NCI-H2171 (cell line): ENCODE measurements around the gene S100Z.
"Not testable (repeated sequence)": the region's sequence is repeated elsewhere in the genome, so short reads cannot be mapped to it uniquely, and the experiment has no call there.

Experiments used
- DNase-seq: peaks from one replicate; lab custom pipeline; 2025; lab: John Stamatoyannopoulos, UW

S100Z gene

DNA sequence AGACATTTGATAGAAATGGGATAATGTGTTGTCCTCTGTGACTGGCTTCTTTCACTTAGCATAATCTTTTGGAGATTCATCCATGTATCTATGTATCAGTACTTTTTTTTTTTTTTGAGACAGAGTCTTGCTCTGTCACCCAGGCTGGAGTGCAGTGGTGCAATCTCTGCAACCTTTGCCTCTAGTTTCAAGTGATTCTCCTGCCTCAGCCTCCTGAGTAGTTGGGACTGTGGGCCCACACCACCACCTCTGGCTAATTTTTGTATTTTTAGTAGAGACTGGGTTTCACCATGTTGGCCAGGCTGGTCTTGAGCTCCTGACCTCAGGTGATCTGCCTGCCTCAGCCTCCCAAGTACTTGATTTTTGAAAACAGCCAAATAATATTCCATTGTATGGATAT, 23.4 kb upstream of the S100Z start:
- not testable (repeated sequence) for DNase-seq

DNA sequence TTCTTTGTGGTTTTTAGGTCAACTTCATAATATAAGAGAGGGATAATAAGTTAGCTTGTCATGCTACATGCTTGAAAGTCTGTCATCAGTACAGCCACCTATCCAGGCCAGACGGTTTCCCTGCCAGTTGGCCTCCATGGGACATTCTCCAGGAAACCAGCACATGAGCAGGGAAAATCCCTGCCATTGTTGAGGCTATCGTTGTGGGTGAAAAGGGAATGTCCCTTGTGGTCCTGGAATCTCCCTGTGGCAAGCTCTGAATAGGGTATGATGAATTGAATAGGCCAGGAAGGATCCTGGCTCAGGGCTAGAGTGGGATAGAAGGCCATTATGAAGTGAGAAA, 18.7 kb upstream of the S100Z start:
- DNase-seq, result no peak

DNA sequence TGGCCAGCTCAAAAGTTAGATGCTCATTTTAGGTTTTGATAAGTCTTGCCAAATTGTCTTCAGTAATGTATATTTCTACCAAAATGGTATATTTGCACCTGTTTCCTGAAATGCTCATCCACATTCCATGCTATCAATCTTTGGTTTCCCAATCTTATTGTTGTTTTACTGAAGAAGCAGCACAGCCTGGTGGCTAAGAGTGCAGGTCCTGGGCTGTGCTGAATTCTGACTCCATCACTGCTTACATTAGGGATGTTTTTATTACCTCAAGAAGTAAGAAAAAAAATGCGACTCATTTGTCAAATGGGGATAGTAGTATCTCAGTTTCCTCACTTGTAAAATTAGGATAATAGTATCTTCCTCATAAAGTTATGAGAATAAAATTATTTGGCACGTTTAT, 13.6 kb upstream of the S100Z start:
- no peak for DNase-seq

DNA sequence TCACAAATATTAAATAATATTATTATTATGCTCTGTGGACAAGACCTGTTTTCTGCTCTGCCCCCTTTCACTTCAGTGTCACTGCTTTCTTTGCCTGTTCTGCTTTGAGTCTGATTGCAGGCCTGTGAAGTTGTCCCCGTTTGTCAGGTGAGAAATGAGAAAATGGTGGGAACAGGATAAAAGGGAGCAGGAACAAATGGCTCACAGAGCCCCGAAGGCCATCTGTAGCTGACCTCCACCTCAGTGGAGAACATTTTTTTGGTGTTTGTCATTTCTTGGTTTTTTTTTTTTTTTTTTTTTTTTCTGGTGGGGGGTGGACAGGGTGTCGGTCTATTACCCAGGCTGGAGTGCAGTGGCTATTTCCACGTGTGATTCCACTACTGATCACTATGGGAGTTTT, 13.2 kb upstream of the S100Z start:
- DNase-seq, result no peak

DNA sequence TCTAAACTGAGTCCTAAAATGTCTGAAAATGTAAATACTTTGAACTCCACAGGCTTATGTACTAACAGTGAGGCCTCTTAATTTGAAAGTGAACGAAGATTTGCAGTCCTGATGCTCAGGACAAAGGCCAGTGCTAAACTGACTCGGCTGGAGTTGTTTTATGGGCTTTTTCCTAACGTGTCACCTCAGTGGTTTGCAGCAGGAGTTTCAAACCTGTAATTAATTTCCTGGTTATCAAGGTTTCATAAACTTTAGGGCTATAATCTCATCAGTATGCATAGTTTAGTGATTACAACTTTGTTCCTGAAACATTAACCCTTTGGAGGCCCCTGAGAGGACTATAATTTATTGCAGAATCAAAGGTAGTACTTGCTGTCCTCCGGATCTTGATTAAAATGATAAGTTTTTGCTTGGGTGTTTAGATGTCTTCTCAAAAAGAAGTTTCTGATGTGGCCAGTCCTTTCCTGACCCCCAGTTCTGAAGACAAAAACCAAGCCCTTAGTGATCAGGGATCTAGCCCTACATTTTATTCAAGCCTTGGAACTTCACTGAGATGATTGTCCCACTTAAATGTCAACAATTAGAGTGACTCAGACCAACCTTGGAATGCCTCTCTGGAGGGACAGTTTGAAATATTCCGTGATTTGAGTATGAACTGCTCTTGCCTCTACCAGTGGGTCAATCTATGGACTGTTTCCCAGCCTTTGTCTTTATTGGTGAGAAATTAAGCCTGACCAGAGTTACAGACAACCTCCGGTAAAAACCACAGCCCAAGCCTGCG, 11.1 kb upstream of the S100Z start:
- no peak for DNase-seq

DNA sequence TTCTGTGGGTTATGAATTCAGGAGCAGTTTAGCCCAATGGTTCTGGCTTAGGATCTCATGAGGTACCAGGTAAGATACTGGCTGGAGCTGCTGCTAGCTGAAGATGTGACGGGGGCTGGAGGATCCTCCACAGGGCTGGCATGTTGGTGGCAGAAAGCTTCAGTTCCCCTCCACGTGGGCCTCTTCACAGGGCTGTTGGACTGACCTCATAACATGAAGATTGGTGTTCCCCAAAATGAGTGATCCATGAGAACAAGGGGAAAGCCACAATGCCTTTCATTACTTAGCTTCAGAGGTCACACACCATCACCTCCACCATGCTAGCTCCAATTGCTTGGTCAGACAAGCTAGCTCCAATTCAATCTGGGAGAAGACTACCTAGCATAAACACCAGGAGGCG, 8.5 kb upstream of the S100Z start:
- no peak for DNase-seq

DNA sequence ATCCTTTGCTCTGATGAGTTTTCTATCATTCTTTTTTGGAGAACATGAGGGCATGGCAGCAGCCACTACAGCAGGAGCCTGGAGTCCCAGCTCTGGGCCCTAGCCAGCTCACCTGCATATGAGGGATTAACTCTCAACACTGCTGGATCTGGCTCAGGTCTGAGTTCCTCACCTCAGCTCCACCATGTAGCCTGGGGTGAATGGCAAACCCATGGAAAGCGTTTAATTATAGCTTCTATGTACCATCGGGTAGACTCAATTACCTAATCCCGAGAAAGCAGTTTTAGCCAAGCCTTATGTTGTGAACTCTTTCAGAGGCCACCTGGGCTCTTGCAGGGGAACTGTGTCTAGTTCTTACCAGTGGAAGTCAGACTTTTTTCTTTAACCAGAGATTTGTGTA, 3.9 kb upstream of the S100Z start:
- no peak for DNase-seq

DNA sequence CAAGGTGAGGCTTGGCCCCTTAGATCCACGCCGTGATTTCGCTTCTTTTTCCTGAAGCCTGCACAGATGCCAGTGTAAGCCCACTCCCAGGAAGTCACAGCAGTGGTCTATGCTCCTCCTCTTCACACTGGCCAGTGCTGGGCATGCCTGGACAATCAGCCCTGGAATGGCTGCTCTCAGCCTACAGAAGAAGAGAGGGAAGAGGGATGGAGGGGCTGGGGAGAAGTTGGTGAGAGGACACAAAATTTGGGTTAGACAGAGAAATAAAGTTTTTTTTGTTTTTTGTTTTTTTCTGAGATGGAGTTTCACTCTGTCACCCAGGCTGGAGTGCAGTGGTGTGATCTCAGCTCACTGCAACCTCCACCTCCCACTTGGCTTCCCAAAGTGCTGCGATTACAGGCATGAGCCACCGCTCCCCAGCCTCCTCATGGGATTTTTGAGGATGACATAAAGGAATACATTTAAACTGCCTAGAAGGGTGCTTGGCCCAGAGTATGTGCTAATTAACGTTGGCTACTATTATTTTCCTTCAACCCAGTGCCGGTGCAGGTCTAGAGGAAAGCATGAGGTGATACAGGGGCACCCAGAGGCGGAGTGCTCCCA, 830 bp downstream of the S100Z start:
- DNase-seq, result no peak

DNA sequence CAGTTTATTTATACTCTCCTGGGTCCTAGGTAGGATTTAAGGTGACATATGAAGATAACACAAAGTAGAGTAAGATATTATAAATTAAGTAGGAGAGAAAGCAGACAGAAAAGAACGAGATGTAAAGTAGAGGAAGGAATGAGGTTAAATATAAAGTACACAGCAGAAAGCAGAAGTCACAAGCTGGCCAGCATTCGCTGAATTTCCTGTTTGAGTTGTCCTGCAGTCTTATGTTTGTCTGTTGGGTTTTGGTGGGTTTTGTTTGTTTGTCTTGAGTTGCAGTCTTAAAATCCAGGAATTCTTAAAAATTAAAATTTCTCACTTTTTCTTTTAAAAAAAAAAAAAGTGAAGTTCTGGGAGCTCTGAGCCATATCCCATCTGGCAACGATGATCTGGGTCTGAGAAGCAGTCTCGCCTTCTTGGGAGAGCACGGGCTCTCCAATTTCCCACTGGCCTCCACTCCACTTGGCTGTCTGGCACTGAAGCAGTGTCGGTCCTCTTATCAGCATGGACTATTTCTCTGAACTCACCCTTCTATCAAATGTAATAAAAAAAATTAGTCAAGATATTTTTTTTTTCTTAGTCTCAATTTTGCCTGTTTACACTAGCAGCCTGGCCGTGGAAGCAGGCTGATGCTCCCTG, 2.0 kb downstream of the S100Z start:
- DNase-seq, result no peak

DNA sequence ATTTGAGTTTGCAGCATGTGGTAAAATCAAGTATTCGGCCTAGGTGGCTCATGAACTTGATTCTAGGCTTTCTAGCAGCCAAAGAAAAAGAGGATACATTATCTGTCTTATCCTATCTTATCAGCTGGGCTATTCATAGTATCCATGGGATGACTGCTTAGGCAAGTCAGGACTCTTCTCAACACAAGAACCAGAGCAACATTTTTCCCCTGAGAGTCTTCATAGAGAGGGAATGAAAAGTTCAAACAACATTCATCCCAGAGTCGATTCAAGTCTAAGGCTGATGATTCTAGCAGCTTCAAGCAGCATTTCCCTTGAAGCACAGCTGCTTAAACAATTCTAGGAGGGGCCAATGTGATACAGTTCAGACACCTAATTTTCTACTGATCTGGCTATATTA, 3.0 kb downstream of the S100Z start:
- no peak for DNase-seq

DNA sequence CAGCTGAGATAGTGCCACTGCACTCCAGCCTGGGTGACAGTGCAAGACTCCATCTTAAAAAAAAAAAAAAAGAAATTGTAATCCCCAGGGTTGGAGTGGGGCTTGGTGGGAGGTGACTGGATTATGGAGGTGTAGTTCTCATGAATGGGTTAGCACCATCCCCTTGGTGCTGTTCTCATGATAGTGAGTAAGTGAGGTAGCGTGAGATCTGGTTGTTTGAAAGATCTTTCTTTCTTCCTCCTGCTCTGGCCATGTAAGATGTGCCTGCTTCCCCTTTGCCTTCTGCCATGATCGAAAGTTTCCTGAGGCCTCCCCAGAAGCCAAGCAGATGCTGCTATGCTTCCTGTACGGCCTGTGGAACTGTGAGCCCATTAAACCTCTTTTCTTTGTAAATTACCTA, 3.9 kb downstream of the S100Z start:
- DNase-seq, result not testable (repeated sequence)

DNA sequence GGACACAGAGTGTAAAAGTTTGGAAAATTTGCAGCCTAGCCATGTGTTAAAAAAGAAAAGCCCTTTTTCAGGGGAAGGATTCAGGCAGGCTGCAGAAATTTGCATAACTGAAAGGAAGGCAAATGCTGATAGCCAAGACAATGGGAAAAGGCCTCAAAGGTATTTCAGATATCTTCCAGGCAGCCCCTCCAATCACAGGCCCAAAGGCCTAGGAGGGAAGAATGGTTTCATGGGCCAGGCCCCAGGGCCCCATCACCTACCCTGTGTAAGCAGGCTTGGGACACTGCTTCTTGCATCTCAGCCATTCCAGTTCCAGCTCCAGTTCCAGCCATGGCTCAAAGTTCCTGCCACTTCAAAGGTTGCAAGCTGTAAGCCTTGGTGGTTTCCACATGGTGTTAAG, 4.8 kb downstream of the S100Z start:
- DNase-seq, result no peak

DNA sequence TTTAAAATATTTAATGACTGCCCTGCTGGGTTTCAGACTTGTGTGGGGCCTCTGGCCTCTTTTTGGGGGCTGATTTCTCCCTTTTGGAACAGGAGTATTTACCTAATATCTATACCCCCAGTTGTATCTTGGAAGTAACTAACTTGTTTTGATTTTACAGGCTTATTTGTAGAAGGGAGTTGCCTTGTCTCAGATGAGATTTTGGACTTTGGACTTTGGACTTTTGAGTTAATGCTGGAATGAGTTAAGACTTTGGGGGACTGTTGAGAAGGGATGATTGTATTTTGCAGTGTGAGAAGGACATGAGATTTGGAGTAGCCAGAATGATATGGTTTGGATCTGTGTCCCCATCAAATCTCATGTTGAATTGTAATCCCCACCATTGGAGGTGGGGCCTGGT, 5.7 kb downstream of the S100Z start:
- DNase-seq, result not testable (repeated sequence)

DNA sequence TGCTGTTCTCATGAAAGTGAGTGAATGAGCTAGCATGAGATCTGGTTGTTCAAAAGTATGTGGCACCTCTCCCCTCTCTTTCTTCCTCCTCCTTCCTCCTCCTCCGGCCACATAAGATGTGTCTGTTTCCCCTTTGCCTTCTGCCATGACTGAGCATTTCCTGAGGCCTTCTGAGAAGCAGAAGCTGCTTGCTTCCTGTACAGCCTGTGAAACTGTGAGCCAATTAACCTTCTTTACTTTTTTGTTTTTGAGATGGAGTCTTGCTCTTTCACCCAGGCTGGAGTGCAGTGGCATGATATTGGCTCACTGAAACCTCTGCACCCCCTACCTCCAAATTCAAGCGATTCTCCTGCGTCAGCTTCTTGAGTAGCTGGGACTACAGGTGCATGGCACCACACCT, 6.1 kb downstream of the S100Z start:
- no peak for DNase-seq

DNA sequence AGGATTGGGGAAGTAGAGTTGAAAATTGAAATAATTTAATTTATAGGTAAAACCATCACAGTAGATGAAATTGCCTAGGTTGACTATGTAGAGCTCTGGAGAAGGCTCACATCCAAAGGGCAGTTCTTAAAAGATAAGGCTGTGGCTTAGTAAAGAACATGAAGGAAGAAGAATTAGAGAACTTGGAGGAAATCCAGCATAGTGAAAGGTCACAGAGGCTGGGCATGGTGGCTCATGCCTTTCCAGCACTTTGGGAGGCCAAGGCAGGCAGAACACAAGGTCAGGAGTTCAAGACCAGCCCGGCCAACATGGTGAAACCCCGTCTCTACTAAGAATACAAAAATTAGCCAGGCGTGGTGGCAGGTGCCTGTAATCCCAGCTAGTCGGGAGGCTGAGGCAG, 7.0 kb downstream of the S100Z start:
- not testable (repeated sequence) for DNase-seq

DNA sequence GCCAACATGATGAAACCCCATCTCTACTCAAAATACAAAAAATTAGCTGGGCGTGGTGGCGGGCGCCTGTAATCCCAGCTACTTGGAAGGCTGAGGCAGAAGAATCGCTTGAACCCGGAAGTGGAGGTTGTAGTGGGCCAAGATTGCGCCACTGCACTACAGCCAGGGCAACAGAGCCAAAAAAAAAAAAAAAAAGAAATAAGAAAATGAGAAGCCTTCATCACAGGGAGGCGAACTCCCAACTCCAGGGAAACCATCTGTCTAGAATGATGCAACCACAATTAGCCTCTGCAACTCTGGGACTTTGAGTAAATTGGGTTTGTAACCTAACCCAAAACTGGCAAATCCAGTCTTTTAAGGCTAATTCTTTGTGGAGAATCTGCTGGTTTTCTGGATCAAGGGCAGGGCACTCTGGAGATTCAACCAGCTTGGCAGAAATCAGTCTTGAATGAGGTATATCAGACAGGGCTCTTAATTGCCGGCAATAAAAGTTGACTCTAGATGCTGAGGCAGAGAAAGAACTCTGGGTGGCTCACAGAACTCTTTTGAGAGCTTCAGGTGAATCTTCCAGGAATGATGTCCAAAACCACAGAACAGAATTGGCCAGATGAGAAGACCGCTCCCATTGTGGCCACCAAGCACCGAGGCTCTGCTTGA, 9.9 kb downstream of the S100Z start:
- DNase-seq, result no peak

DNA sequence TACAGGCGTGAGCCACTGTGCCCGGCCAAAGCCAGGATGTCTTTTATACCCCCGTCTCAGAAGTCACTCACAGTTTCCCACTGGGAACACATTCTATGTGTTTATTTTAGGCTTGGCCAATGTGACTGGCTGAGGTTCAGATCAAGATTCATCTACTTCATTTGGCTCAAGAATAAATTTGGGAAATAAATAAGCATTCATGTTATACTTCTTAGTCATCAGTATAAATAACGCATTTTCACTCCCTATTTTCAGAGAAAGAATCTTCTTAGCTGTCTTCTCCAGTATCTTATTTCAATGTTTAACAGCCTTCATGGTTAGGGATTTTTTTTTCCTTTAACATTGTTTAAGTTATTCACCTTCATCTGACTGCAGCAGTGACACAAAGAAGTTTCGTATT, 11.8 kb downstream of the S100Z start:
- DNase-seq, result no peak

DNA sequence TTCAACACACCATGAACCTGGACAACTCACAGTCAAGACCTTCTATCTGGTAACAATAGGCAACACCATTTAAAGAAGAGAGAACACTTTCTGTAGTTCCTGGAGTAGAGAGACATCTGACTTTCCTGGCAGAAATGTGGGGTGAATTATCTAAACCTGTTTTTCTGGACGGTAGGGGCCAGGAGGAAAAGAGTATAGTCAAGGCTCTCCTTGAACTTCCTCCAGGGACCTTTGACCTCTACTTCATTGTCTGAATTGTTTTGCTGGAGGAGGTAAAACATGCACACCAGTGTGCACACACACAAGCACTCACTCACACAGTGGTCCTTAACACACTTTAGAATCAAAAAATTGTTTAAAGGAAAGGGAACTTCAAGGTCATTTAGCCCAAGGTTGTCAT, 13.2 kb downstream of the S100Z start:
- no peak for DNase-seq

DNA sequence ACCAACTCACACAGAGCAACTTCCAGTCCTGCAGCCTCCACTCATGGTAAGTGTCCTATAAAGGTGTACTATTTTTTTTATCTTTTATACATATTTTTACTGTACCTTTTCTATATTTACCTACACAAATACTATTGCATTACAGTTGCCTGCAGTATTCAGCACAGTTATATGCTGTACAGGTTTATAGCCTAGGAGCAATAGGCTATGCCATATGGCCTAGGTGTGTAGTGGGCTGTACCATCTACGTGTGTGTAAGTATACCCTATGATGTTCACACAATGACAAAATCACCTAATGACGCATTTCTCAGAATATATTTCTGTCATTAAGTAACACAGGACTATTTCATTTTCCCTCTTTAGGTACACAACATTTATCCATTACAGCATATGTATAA, 16.7 kb downstream of the S100Z start:
- DNase-seq, result no peak

DNA sequence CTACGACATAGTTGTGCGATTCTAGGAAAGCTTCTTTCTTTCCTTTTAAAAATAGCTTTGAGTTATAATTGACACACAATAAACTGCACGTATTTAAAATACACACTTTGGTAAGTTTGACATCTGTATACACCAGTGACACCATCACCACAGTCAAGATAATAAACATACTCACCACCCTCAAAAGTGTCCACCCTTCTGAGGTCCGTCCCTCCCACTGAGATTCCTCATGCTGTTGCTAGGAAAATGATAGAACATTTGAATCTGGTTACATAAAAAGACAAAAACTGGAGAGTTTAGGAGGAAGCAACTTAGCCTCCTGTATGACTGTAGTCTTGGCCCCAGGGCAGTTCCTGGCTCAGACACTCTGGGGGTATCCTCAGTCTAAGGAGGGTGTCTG, 17.2 kb downstream of the S100Z start:
- no peak for DNase-seq

DNA sequence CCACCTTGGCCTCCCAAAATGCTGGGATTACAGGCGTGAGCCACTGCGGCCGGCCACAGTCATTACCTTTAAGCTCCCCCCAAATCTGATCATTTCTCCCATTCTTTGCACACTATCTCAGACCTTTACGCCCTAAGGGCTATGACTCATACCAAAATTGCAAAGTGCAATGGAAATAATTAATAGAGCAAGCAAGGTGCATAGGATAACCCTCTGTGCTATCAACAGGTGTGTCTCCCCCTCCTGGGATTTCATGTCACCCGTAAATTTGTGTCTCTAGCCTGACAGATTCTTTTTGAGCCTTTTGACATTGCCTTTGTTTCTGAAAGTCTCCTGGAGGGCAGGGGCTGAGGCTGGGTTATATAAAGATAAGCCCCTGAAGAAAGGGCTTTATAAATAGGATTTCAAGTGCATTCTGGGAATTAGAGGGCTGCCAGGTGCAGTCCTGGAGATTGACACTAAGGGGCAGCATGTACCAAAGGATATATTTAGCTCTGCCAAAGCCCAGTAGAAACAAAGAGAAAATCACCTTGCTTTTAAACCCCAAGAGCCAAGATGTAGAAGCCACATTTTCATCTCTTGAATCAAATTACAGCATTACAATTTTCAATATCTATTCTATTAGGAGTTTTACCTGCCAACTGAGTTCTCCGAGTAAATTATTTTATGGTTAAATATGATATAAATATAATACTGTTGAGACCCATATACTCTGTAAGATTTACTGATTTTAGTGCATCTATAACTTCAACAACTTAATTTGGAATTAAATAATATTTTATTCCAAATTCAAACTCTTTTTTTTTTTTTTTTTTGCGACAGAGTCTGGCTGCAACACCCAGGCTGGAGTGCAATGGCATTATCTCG, 18.2 kb downstream of the S100Z start:
- DNase-seq, result no peak

DNA sequence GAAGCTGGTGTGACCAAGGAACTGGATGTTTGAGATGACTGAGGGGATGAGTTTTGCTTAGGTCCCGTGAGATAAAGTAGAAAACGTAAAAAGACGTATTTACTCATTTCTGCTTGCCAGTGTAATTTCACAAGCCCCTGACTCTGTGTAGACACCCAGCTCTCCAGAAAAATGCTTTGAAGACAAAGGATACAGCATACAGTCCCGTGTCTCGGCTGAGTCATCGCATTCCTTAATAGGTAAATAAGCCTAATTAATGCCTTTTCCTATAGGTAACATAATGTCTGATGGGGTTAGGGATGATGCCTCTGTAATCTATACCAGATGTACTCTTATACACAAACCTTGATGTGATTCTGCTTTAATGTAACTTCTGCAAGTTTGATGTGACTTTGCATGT, 20.2 kb downstream of the S100Z start:
- no peak for DNase-seq
